DND-41 (cell line): ENCODE measurements around the gene SPATA31E1.
A peak's percentile ranks its signal among the peaks of the same experiment; 100 is the strongest.

ENCODE experiments used
- ATAC-seq: fragments of 200-7000 bp; cut with Tn5 transposase; 3 replicates; pipeline ENCODE4 v1.9.1; 2021; ENCODE audit warnings: low read depth; ENCODE audit not compliant: insufficient read depth
- DNase-seq: peaks from one replicate; pipeline ENCODE4 v3.0.0-alpha.2; 2020
- H2AFZ ChIP-seq: 2 replicates; pipeline ENCODE4 v1.6.0; 2012; ENCODE audit warnings: low read depth, low read length
- H3K27ac ChIP-seq: 2 replicates; pipeline ENCODE4 v1.5.1; 2012; ENCODE audit warnings: low read length, inconsistent platforms
- H3K27me3 ChIP-seq: fragments of 200-600 bp; sonication (generic); 2 replicates; pipeline ENCODE4 v1.6.0; 2012; ENCODE audit warnings: low read length, mild to moderate bottlenecking, inconsistent platforms; ENCODE audit not compliant: insufficient read depth, poor library complexity
- H3K36me3 ChIP-seq: 2 replicates; pipeline ENCODE4 v1.5.1; 2012; ENCODE audit warnings: low read length, inconsistent platforms; ENCODE audit not compliant: insufficient read depth
- H3K4me1 ChIP-seq: 2 replicates; pipeline ENCODE4 v1.5.1; 2012; ENCODE audit warnings: mild to moderate bottlenecking, low read length; ENCODE audit not compliant: insufficient read depth
- H3K4me2 ChIP-seq: 2 replicates; pipeline ENCODE4 v1.6.0; 2012; ENCODE audit warnings: mild to moderate bottlenecking, moderate library complexity, low read length, inconsistent platforms; ENCODE audit not compliant: insufficient read depth
- H3K4me3 ChIP-seq, 2 experiments: fragments of 200-600 bp in 1 of 2; shearing (Covaris generic) in 1 of 2; 2 replicates each; pipeline ENCODE4 v1.5.1; 2012 to 2016; ENCODE audit warnings: inconsistent platforms in 2 of 2, low read length in 2 of 2, mild to moderate bottlenecking in 2 of 2, low read depth in 1 of 2, moderate library complexity in 1 of 2
- H3K79me2 ChIP-seq: 2 replicates; pipeline ENCODE4 v1.6.0; 2012; ENCODE audit warnings: low read length, inconsistent platforms; ENCODE audit not compliant: insufficient read depth
- H3K9ac ChIP-seq: 2 replicates; pipeline ENCODE4 v1.6.0; 2012; ENCODE audit warnings: low read depth, mild to moderate bottlenecking, inconsistent platforms, low read length, moderate library complexity
- H3K9me3 ChIP-seq: 2 replicates; pipeline ENCODE4 v1.5.1; 2012; ENCODE audit warnings: low read length, moderate library complexity, mild to moderate bottlenecking, inconsistent platforms; ENCODE audit not compliant: insufficient read depth, severe bottlenecking
- H4K20me1 ChIP-seq: 2 replicates; pipeline ENCODE4 v1.6.0; 2012; ENCODE audit warnings: low read length; ENCODE audit not compliant: insufficient read depth
- CTCF ChIP-seq: IDR thresholded peaks from 2 replicates; pipeline ENCODE4 v1.5.1; 2012; ENCODE audit warnings: borderline replicate concordance, low read length, moderate library complexity, mild to moderate bottlenecking; ENCODE audit not compliant: poor library complexity, severe bottlenecking; ENCODE audit errors: extremely low read depth
- EZH2 ChIP-seq: IDR thresholded peaks from 3 replicates; pipeline ENCODE4 v1.6.1; 2012; ENCODE audit warnings: borderline replicate concordance, low read depth, mild to moderate bottlenecking, moderate library complexity, low read length, inconsistent platforms; ENCODE audit not compliant: severe bottlenecking

Gene SPATA31E1

GRCh38 chr9:87890837-87891236 is 8.2 kb downstream of the SPATA31E1 start:
- H3K4me1 ChIP-seq, result no peaks in the 10 kb centered on the region
- H3K36me3 ChIP-seq, result no peaks in the 10 kb centered on the region
- no peaks in the 10 kb centered on the region for H3K9me3 ChIP-seq
- DNase-seq (no peak), ATAC-seq (no peak)
- no peak overlapping the region for H3K4me2 ChIP-seq
- no peaks in the 10 kb centered on the region for H3K27me3 ChIP-seq
- H3K27ac ChIP-seq, result no peak overlapping the region
- no peak overlapping the region for H2AFZ ChIP-seq
- H3K4me3 ChIP-seq, result no peak overlapping the region
- H3K79me2 ChIP-seq, result no peaks in the 10 kb centered on the region
- TF ChIP-seq CTCF (no peak), EZH2 (no peak)
- no peak overlapping the region for H3K9ac ChIP-seq
- H4K20me1 ChIP-seq, result no peaks in the 10 kb centered on the region

- Histone ChIP-seq H3K36me3 (no peaks in the 10 kb centered on the region), H3K27ac (no peak overlapping the region)
- DNase-seq, result no peak
Measured at GRCh38 chr9:87891754-87892153, 9.1 kb downstream of the SPATA31E1 start.

GRCh38 chr9:87892956-87893355 is 10.3 kb downstream of the SPATA31E1 start:
- H3K4me2 ChIP-seq, result no peak overlapping the region
- H3K27ac ChIP-seq, result no peak overlapping the region
- H3K27me3 ChIP-seq, result no peaks in the 10 kb centered on the region
- no peaks in the 10 kb centered on the region for H4K20me1 ChIP-seq
- H3K4me3 ChIP-seq, result no peak overlapping the region
- no peaks in the 10 kb centered on the region for H3K9me3 ChIP-seq
- TF ChIP-seq CTCF (no peak), EZH2 (no peak)
- H3K9ac ChIP-seq, result no peak overlapping the region
- ATAC-seq (no peak), DNase-seq (no peak)
- H3K79me2 ChIP-seq, result no peaks in the 10 kb centered on the region
- no peaks in the 10 kb centered on the region for H3K4me1 ChIP-seq
- H3K36me3 ChIP-seq, result no peaks in the 10 kb centered on the region
- no peak overlapping the region for H2AFZ ChIP-seq

More at GRCh38 chr9:87891754-87892153, 9.1 kb downstream of the SPATA31E1 start:
- no peaks in the 10 kb centered on the region for H3K79me2 ChIP-seq
- H3K9ac ChIP-seq, result no peak overlapping the region
- H3K4me2 ChIP-seq, result no peak overlapping the region
- no peak overlapping the region for H2AFZ ChIP-seq
- no peaks in the 10 kb centered on the region for H3K27me3 ChIP-seq
- no peaks in the 10 kb centered on the region for H4K20me1 ChIP-seq
- H3K4me3 ChIP-seq, result no peak overlapping the region
- ATAC-seq, result no peak
- TF ChIP-seq EZH2 (no peak), CTCF (no peak)
- H3K4me1 ChIP-seq, result no peaks in the 10 kb centered on the region
- H3K9me3 ChIP-seq, result no peaks in the 10 kb centered on the region

GRCh38 chr9:87894998-87895625 is 12.4 kb downstream of the SPATA31E1 start:
- TF ChIP-seq EZH2, result no peak
- TF ChIP-seq CTCF, result peak; percentile 13
- H3K79me2 ChIP-seq, result no peaks in the 10 kb centered on the region
- no peaks in the 10 kb centered on the region for H3K27me3 ChIP-seq
- no peaks in the 10 kb centered on the region for H3K9me3 ChIP-seq
- no peak overlapping the region for H2AFZ ChIP-seq
- no peaks in the 10 kb centered on the region for H4K20me1 ChIP-seq
- no peak for ATAC-seq
- H3K36me3 ChIP-seq, result no peaks in the 10 kb centered on the region
- H3K4me2 ChIP-seq, result no peak overlapping the region
- no peak overlapping the region for H3K27ac ChIP-seq
- DNase-seq, result no peak
- H3K9ac ChIP-seq, result no peak overlapping the region
- H3K4me1 ChIP-seq, result no peaks in the 10 kb centered on the region
- no peak overlapping the region for H3K4me3 ChIP-seq
